GM21737 (cell line): Measurements from ENCODE around the gene RNF125.
"Not testable (repeated sequence)": the region's sequence is repeated elsewhere in the genome, so short reads cannot be mapped to it uniquely, and the experiment has no call there.

ENCODE experiments used
- ATAC-seq: cut with Tn5 transposase; IDR thresholded peaks from one replicate; pipeline ENCODE4 v1.9.1; 2021; ENCODE audit warnings: mild to moderate bottlenecking, moderate library complexity; ENCODE audit not compliant: unreplicated experiment

RNF125 gene

DNA sequence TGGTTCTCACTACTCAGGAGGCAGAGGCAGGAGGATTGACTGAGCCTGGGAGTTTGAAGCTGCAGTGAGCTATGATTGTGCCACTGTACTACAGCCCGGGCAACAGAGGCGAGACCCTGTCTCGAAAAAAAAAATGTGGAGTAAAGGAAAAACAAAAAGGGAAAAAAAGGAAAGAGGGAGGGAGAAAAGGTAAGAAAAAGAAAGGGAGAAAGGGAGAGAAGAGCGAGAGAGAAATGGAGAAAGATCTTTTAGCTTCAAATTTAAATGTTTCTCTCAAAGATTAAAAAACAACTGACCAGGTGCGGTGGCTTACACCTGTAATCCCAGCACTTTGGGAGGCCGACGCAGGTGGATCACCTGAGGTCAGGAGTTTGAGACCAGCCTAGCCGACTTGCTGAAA is 65.2 kb downstream of the RNF125 start:
- no peak for ATAC-seq

DNA sequence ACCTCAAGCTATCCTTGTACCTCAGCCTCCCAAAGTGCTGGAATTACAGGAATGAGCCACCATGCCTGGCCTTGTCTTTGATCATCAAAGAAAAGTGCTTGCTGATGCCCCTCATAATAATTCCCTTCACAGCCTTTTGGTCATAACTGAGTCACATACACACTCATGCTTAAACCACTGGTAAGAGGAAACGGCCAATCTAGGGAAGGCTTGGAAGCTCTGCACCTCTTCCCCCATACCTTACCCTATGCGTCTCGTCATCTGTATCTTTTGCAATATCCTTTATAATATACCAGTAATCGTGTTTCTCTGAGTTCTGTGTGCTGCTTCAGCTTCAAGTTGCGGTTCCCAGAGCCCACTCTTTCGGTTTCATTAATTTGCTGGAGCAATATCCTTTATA is 68.3 kb downstream of the RNF125 start:
- ATAC-seq = no peak

GRCh38 chr18:32090831-32091230 is 72.2 kb downstream of the RNF125 start:
- ATAC-seq = not testable (repeated sequence)

DNA sequence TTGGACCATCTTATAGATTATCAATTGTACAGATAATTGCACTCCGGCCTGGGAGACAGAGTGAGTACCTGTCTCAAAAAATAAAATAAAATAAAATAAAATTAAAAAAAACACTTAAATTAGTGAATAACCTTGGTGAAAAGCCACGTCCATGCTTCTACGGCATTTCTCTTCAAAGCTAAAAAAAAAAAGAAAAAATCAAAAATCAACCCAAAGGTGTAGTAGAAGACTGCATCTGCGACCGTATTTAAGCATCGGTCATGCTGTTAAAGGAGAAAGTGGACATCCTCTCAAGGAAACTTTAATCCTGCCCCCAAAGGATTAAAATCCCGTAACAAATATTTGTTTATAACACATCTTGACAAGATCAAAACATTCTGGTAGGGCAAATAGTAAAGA is 72.7 kb downstream of the RNF125 start:
- no peak for ATAC-seq

DNA sequence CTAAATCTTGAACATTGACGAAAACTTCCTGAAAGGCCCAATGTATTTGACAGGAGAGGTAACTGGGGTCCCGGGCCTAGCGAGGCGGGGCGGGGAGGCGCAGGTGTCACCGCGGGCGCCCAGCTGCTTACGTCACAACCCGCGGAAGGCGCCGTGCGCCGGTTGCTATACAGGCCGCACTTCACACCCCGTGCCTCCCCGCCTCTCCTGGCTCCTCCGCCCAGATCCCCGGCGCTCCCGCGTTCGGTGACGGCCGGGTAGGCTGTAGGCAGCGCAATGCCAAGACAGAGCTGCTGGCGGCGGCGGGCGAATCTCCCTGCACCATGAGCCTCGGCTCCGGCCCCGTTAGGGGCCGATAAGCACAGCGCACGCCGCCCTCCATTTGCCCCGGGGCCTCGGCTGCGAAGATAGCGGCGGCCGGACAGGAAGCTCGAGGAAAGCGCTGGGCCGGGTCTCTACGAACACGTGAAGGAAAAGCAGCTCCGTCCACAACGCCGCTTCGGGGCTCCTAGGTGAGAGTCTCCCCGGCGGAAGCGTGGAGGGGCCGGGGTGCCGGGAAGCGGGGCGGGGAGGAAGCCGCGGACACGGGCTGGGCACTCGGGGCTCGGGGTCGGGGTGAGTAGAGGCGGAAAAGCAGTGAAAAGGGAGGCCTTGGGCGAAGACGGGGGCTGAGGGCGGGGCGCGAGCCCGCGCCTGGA is 73.2 kb downstream of the RNF125 start, which contains the start of gene RNF138:
Gene RNF138 (plus strand): TSS at position 151 of the 698 bp plus-strand sequence. CDS start 903 bp downstream, outside the sequence.
- peak; percentile 60 for ATAC-seq

GRCh38 chr18:32092422-32093101 is 73.9 kb downstream of the RNF125 start:
- ATAC-seq = peak; percentile 81

DNA sequence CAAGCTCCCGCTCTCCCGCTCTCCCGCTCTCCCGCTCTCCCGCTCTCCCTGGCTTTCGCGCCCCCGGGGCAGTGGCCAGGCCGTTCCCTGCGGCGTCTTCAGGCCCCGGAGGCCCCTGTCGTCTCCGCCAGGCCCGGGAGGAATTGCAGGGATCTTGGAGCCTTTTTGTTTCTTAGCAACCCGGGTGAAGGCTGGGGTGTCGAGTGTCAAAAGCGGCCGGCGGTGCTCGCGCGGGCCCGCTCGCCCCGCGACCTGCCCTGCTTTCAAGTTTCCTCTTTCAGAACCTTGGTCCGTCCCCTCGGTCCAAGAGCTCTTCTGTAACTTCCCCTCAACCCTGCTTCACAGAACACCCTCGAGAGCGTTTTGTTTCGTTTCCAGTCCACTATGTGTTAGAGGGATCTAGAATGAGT is 74.5 kb downstream of the RNF125 start:
- peak; percentile 31 for ATAC-seq

GRCh38 chr18:32093523-32093922 is 74.9 kb downstream of the RNF125 start:
- no peak for ATAC-seq

- ATAC-seq = no peak
Measured at GRCh38 chr18:32095192-32095899, 76.7 kb downstream of the RNF125 start.

DNA sequence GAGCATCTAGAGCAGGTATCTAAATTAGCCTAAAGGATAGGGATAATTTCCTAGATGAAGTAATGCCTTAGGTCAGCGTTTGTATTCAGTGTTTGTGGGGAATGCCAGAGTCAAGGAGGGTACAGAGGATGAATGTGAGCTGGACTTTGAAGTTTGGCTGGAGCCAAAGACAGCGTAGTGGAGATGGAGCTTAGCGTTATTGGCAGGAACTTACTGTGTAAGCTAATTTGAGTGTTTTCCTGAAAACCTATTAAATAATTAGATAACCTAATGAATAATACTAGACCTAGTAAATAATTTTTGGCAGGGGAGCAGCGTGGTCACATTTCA is 77.2 kb downstream of the RNF125 start:
- ATAC-seq = no peak

DNA sequence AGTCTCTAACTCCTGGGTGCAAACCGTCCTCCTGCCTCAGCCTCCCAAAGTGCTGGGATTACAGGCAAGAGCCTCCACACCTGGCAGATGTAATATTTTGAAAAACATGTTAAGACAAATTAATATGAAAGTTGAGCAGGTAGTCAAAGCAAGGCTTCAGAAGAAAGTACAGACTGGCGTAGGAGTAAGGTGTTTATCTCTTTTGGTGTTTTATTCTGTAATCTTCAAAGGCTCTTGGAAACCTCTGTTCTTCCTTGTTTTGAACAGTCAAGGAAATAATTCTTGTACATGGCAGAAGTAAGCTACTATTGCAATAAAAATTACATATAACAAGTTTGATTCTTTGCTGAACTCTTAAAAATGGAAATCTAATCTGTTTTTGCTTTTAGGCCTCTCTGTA is 78.3 kb downstream of the RNF125 start:
- no peak for ATAC-seq

- ATAC-seq = no peak
Measured at GRCh38 chr18:32104516-32104915, 85.9 kb downstream of the RNF125 start.

GRCh38 chr18:32110005-32110404 is 91.4 kb downstream of the RNF125 start:
- no peak for ATAC-seq

DNA sequence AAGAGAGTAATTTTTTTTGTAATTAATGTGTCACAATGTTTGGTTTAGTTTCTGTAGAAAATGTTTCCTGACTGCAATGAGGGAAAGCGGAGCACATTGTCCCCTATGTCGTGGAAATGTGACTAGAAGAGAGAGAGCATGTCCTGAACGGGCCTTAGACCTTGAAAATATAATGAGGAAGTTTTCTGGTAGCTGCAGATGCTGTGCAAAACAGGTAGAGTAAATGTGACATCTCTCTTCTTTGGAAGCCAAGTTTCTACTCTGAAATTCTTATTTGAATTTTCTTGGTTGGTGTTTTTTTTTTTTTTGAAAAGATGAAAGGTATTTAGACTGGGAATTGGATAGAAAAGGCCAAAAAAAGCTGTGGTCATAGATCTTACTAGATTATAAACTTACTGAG is 93.1 kb downstream of the RNF125 start:
- ATAC-seq = no peak

- ATAC-seq = no peak
Measured at GRCh38 chr18:32112826-32113225, 94.2 kb downstream of the RNF125 start.

DNA sequence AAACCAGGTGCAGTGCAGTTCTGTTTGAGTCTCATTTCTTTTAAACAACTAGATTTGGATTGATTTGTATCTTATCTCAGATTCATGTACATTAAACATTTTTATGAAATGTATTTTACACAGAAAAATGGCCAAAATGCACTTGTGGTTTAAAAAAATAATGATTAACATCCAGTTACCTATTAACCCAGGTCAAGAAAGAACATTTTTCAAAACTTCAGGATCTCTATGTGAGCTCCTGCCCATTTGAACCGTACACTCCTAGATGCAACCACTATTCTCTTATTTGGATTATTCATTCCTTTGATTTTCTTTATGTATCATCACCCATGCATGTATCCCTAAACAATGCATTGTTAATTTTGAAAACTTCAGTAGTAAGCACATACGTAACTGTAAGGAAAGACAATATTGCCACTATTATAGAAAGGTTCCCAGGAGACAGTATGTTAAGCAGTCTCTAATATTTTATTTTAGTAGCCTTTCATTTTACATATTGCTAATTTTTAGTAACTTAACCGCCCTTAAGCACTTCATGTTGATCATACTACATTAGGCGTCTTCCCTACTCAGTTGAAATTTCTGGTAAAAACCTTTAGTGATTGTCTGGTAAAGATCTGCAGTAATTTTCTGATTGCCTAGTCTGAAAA is 95.8 kb downstream of the RNF125 start:
- no peak for ATAC-seq

- no peak for ATAC-seq
Measured at GRCh38 chr18:32122039-32122438, 103.4 kb downstream of the RNF125 start.
